ENCODE measurements around the gene RICTOR.

The RICTOR gene

GRCh38 chr5:39074017-39074814 is at the start of gene RICTOR:
RICTOR (minus strand) TSS chr5:39074399; CDS start chr5:39074377, 22 bp downstream.
- peak; percentile 92 to 95 for DNase-seq

- DNase-seq, result no peak
Observed at GRCh38 chr5:39121922-39122321, 47.7 kb upstream of the RICTOR start.

GRCh38 chr5:39121315-39121714 is 47.1 kb upstream of the RICTOR start:
- no peak for DNase-seq

GRCh38 chr5:39120052-39120420 is 45.8 kb upstream of the RICTOR start:
- no peak for DNase-seq

GRCh38 chr5:39119404-39120051 is 45.3 kb upstream of the RICTOR start:
- DNase-seq, result no peak

- no peak for DNase-seq
Observed at GRCh38 chr5:39118638-39119037, 44.4 kb upstream of the RICTOR start.

GRCh38 chr5:39117401-39117800 is 43.2 kb upstream of the RICTOR start:
- DNase-seq, result no peak

- DNase-seq, result no peak
Observed at GRCh38 chr5:39116344-39117170, 42.4 kb upstream of the RICTOR start.

- DNase-seq, result no peak
Observed at GRCh38 chr5:39115644-39116343, 41.6 kb upstream of the RICTOR start.

- no peak for DNase-seq
Observed at GRCh38 chr5:39114155-39114554, 40.0 kb upstream of the RICTOR start.

GRCh38 chr5:39113354-39113953 is 39.3 kb upstream of the RICTOR start:
- DNase-seq, result no peak

GRCh38 chr5:39109606-39110005 is 35.4 kb upstream of the RICTOR start:
- peak in 1 of 2 donors; percentile 55 for DNase-seq

- DNase-seq, result peak in 1 of 2 donors; percentile 54
Observed at GRCh38 chr5:39108987-39109386, 34.8 kb upstream of the RICTOR start.

GRCh38 chr5:39107350-39107749 is 33.2 kb upstream of the RICTOR start:
- DNase-seq, result no peak

GRCh38 chr5:39106322-39106721 is 32.1 kb upstream of the RICTOR start:
- DNase-seq, result no peak

- no peak for DNase-seq
Observed at GRCh38 chr5:39104221-39104620, 30.0 kb upstream of the RICTOR start.

GRCh38 chr5:39102684-39103155 is 28.5 kb upstream of the RICTOR start:
- DNase-seq, result no peak

GRCh38 chr5:39100851-39101396 is 26.7 kb upstream of the RICTOR start:
- DNase-seq, result no peak

- no peak for DNase-seq
Observed at GRCh38 chr5:39100301-39100850, 26.2 kb upstream of the RICTOR start.

- no peak for DNase-seq
Observed at GRCh38 chr5:39099831-39100230, 25.6 kb upstream of the RICTOR start.

GRCh38 chr5:39093352-39093751 is 19.2 kb upstream of the RICTOR start:
- DNase-seq, result no peak

All from hippocampal formation (tissue), 2 donors.